SK-N-MC (cell line): Measurements from ENCODE around the gene ARHGAP26.

Experiments used
- FOXP2 ChIP-seq: optimal IDR thresholded peaks from 2 replicates; pipeline ENCODE3; 2011; ENCODE audit warnings: mild to moderate bottlenecking, moderate library complexity; ENCODE audit not compliant: insufficient read depth; ENCODE audit errors: extremely low read length, control extremely low read depth
- POLR2AphosphoS5 ChIP-seq: IDR thresholded peaks from 2 replicates; pipeline ENCODE4 v1.6.1; 2012; ENCODE audit warnings: mild to moderate bottlenecking, low read depth, low read length, borderline replicate concordance

- TF ChIP-seq POLR2AphosphoS5 (no peak), FOXP2 (no peak)
These were observed 68.7 kb downstream of the ARHGAP26 start for GRCh38 chr5:142838845-142839244.
